ENCODE results near the gene PTH.

GRCh38 chr11:13535819-13536218 lies 40.0 kb upstream of the PTH start:
- TF ChIP-seq CTCF (IDR thresholded peaks at IDR 0.05) (peak; percentile 28), EZH2 (IDR thresholded peaks at IDR 0.05) (no peak)
